Fibroblast of the conjunctiva (primary cell): ENCODE data around the gene NOD1.

ENCODE experiments used
- DNase-seq: peaks from one replicate; pipeline ENCODE4 v3.0.0-alpha.2; 2010; ENCODE audit warnings: low read depth

NOD1 gene

DNA sequence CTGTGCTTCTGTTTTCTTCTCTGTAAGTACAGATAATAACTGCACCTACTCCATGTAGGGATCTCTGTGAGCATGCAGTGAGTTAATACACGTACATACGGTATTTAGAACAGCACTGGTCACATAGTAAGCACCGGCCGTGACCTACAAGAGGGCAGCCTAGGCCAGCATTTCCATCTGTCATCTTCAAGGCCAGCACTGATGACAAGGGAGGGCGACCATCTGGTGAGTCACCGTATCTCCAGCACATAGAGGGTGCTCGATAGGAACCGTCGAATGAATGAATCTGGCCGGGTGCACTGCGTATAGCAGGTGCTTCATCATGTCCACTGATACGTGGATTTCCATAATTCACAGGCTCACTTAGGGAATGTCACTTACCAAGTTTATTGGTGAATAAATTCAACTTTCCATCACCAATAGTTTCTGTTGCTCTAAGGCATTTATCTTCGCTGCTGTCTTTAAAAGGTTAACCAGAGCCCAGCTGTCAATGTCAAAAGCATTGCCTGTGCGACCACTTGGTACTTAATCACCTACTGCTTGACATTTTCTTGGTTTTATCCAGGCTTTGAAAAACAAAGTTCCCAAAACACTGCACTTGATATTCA is 8.3 kb downstream of the NOD1 start:
- DNase-seq, result no peak

DNA sequence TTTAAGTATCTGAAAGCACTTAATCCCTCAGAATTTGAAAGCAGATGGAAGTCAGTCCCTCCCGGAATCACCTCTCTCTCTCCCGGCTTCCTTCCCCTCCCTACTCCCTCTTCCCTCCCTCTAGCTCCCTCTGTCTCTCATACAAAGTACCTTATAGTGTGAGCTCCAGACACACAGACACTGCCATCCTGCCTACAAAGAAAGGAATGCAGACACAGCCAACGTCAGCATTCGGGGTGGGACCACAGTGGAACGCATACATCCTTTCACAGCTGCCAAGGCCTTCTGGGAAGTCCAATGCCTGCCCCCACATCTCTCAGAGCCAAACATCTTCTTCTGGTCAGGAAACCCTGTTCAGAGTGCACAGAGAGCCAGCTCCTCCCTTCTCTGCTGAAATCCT is 9.3 kb downstream of the NOD1 start:
- DNase-seq, result peak; percentile 98

DNA sequence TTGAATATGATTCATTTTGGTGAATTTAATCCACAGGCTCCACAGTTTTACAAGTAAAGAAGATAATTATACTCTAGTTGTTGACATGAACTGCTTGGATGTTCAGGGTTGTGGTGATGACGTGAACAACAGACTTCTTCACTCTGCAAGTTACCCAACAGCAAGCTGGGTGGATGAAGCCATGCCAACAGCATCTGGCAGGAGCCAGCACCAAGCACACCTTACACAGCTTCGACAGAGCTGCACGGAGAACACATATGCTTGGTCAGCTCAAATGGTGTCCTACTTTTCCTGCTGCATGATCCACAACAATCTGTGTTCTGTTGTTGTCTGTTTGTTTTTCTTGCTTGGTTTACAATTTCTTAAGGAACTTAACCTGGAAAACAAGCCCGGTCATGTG is 9.8 kb downstream of the NOD1 start:
- DNase-seq, result no peak

DNA sequence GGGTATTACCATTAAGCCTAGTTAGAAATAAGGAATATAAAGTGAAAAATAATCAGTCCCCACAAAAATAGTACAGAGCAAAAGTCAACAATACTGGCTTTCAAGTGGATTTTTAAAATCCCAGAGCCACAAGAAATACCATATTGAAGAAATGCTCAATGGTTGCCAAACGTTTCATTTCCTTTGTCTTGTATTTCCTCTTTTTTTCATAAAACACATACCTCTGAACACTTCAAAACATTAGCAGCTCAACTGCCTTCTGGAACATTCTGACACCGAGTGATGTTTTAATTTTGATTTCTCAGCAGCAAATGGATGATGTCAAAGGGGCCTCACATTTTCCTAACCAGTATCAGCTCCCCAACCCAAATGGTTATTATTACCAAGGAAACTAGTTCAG is 10.5 kb downstream of the NOD1 start:
- no peak for DNase-seq

DNA sequence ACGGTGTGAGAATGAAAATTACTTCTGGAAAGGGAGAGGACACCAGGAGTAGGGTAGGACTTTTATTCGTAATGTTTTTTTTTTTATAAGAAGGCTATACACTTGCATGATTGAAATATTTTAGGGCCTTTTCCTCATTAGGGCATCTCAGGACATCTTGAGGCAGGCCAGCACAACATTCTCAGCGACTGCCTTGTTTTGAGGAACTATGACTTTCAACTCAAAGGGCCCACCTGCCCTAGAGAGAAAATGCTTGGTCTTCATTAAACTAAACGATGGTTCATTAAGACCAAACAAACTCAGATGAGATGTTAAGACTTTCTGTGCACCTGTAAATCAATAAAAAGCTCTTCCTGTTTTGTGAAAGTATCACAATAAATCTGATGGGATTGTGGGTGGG is 11.3 kb downstream of the NOD1 start:
- DNase-seq, result no peak

DNA sequence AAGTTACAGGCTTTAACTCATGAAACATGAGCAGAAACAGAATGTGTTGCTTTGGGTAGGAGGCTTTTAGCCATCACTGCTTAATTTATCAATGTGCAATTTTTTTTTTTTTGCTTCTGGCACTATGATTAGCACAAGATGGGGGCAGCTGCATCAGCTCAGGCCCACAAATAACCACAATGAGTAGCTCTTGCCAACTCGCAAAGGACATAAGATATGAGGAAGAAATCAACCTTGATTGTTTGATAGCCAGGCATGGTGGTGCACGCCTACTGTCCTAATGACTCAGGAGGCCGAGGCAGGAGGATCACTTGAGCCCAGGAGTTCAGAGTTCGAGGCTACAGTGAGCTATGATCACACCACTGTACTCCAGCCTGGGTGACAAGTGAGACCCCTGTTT is 12.3 kb downstream of the NOD1 start:
- DNase-seq, result no peak

DNA sequence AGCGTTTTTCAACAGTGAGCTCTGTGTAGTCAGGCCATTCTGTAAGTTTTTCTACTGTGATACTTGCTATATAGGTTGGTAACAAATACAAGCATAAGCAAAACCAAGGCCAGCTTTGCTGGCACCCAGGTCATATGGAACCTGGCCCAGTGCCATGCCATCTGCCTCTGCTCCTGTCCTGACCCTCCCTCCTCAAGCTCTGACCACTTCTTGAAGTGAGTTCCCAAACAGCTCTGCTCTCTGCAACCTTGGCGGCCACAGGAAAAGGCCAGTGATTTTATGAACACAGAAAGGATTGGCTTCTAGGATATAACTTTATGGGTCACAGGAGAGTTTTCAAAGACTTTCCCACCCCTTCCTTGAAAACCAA is 12.8 kb downstream of the NOD1 start:
- no peak for DNase-seq

DNA sequence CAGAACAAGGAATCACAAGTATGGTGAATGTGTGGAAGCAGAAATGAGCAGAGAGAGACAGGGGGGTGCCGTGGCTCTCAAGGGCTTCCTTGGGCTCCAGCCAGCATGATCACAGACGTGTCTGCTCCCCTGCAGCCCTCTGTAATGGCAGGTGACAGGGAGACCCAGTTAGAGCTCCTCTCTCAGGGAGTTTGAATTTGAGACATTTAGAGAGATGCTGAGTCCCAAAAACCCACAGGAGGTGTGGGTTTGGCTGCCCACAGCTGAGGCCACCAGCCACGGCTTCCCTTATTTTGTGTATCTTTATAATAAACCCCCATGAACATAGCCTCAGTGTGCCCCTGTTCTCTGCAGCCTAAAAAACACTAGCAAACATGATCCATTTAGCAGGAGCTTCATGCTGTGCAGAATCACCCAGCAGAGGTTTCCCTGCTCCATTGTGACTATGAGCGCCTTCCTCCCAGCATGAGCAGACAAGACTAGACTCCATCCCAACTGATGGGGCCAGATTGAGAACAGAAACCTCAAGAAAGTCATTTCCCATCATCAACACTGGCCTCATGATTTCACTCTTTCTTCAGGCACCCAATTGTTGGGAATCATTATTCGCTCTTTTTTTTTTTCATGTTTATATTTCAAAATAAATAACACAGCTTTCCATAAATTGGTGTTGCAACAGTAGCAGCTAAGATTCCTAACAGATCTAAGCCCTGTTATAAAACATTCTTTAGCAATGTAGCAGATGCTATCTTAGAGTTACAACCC is 13.4 kb downstream of the NOD1 start:
- DNase-seq, result peak; percentile 40

DNA sequence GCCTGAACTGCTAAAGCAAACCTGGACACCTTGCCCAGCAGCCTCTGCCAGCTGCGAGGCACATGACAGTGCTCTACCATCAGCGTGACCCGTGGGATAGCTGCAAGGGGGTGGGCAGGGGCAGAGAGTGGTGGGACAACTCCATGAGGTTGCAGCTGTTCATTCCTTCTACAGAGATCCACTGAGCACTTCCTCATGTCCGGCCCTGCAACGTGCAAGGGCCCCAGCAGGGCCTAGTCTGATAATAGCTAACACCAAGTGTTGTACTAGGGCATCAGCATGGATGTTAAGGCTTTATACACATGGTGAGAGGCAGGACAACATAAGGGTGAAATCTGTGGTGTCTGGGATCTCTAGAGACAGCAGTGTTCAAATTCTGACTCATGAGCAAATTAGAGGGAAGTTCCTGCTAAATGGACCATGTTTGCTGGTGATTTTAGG is 14.3 kb downstream of the NOD1 start:
- no peak for DNase-seq

DNA sequence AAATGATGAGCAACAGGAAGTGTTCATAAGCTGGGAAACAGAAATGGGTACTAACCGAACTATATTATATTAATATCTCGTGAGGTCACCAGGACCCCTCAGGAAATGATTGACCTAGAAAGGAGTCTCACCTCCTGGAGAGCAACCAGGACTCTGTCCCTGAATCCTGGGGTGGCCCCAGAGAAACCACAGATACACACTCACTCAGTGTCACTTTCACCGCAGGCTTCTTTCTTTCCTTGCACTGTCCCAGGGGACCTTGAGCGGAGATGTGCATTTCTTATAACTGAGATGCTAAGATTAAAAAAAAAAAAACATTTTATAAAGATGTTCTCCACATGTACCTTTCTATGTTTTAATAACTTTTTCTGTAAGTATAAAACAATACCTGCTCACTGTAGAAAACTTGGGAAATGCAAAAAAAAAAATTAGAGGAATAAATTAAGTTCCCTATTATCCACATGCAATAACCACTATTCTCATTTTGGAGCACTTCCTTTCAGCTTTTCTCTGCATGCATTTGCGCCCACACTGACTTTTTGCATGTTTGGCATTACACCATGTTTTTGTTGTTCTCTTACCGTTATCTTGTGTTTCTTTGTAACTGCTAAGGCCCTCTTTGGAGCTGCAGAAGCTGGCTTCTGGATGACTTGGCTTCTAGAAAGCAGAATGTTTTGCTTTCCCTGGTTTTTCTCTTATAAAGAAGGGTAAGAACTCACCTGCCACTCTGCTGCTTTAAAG is 15.0 kb downstream of the NOD1 start:
- no peak for DNase-seq

DNA sequence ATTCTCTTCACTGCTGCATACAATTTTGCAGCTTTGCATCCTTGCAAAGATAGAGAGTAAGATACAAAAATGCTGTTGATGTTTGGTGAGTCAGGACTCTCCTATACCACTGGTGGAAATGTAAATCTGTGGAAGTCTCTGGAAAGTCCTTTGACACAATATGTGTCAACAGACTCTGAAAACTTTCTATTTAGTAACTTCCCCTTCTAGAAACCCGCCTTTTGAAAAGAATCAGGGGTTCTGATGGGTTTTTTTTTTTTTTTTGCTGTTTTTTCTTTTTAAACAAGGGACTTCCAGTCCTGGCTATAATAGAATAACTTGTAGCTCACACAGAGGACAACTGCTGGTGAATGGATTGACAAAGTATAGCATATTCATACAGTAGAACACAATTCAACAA is 16.4 kb downstream of the NOD1 start:
- no peak for DNase-seq

DNA sequence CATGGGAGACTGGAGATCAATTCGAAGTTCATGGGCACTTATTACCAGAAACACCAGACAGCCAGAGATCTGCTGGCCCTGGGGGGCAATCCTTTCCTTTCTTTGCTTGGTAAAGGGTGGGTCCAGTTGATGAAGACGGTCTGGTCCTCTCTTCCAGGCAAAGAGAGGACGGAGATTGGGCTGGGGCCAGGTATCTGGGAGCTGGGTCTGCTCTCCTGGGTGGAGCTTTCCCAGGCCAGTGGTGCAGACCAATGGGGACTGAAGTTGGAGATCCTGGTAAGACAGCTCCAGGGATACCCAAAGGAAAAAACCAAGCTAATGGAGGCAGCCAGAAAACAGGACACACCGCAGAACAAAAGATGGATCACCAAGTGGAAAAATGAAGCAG is 18.3 kb downstream of the NOD1 start:
- DNase-seq, result no peak

DNA sequence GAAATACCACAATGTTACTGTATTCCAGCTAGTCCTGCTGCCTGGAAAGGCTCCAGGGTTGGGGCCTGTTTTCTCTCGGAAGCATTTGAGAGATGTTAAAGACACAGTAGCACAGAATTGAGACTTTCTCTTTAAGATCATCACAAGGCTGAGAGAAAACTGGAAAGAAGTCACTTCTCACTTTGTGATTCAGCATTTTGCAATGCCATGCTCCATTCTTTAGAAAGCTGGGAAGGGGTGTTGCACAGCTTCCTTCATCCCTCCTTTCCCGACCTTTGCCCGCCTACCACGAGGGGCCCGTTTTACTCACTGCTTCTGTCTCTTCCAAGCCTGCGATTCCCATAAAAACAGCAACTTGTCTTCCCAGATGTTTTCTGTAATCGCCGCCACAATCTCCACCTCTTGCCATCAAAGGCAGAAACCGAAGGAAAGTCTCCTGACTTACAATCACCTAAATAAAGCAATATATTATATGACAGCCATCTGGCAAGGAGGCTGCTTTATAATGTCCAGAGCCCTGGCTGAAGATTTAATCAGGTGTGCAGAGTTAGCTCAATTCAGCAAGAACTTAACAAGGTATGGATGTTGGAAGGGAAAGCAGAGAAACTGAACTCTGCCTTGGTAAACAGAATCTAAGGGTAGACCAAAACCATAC is 18.9 kb downstream of the NOD1 start:
- peak; percentile 85 for DNase-seq

DNA sequence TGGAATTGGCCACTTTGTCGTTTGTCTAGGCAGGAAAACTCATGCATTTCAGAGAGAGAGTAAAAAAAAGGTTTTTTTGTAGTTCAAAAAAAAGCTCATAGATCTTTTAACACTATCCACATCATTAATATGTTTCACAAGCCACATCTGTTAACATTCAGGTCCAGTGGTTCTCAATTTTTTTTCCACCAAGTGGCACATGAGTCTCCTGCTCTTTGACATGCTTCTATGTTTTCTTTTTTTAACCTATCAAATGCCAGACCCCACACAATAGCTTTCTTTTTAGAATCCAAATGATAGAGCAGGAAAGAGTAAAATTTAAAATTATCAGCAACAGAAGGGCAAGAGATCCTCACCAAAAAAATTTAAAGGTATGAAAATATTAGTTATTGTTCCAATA is 20.3 kb downstream of the NOD1 start:
- no peak for DNase-seq

DNA sequence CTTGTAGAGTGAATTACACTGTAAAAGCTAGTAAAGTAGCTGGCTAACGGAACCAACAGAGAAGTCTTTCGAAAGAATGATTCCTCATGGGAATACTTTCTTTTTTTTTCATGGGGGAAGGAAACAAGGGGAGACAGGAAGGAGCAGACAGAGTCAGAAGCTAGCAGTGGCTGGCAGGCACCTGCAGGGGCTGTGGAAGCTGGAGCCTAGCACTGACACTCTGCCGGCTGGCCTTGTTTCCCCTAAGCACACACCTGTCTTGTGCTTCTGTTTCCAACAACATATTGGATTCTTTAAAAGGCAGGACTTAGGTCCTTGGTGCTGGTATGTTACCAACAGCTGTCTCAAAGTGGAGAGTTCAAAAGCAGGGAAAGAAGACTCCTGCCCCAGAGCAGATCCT is 24.7 kb downstream of the NOD1 start:
- DNase-seq, result no peak

DNA sequence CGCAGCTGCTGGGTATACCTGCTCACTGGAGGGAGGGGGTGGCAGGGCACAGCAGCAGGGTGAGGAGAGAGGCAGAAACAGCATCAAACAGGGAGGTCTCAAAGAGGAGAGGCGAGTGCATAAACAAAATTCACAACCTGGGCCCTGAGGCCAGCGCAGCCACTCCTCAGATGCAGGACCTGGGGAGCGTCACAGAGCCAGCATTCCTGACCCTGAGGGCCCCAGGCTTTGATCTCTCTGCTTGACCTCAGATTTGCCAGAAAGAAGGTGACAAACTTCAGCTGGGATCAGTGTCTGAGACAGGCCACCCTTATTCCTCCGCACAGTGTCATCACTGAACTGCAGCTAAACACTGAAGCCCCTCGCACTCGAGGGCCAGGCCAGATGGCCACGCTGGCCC is 25.6 kb downstream of the NOD1 start:
- no peak for DNase-seq

DNA sequence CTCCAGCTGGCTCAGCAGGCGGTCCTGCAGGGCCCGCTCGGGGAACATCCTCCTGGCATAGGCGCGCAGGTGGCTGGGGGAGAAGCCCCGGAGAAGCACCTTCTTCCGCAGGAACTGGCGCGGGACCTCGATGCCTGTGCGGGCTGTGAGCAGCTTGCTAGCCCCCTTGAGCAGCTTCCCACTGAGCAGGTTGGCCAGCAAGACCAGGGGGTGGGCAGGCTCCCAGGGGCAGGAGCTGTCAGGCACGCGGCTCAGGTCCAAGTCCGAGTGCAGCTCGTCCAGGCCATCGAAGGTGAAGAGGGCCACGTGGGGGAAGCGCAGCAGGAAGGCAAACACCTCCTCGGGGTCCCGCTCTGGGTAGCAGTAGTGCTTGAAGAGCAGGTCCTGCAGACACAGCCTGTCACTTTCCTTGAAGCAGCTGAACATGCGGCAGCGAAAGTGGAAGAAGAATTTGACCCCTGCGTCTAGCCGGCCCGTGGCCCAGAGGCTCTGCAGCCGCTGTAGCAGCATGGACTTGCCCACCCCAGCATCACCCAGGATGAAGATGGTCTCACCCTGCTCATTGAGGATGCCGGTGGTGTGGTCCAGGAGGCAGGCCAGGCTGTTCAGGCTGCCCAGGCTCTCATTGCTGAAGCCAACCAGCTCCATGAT is 26.2 kb downstream of the NOD1 start:
- no peak for DNase-seq

DNA sequence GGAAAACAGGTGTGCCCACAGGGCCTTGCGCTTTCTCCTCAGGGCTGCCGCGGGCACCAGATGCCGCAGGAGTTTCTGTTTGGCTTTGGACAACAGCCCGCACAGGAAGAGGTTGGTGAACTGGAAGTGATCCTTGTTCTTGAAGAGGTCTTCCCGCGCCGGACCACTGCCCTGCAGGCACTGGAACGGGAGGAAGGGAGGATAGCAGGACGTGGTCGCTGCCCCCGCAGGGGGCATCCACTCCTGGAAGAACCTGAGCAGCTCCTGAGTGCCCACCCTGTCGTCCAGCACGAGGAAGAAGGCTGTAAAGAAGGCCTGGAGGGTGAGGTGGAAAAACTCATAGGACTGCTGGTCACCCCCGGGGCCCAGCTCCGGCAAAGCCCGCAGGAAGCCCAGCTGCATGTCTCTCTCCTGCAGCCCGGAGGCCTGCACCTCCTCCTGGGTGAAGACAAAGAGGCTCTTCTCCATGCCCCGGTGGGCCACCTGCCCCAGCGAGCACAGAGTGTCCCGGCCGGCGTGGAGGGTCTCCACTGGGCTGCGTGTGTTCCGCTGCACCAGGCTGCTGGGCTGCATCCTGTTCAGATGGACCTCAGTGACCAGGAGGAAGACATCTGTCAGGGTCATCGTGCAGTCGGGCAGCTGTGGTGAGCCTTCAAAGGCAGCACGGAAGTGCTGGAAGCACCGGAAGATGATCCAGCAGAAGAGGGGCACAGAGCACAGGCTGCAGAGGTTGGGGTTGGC is 26.9 kb downstream of the NOD1 start:
- no peak for DNase-seq

DNA sequence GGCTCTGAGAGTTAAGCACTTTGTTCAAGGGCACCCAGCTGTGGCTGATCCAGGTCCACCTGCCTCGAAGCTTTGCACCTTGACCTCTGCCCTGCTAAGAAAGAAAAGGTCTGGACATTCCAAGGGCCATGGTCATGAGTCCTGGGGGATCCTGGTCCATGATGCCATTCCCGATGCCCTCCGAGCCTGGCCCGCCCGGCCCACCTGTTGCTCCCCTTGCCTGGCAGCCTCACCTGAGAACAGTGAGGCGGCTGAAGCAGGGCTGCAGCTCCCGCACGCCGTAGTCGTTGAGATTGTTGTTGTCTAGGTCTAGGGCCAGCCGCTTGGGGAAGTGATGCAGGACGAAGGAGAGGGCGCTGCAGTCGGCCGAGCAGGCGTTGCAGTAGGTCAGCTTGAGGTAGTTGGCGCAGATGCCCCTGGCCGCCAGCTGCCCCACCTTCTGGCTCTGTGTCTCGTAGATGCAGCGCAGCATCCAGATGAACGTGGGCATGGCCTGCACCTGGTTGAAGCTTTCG is 27.5 kb downstream of the NOD1 start:
- no peak for DNase-seq

DNA sequence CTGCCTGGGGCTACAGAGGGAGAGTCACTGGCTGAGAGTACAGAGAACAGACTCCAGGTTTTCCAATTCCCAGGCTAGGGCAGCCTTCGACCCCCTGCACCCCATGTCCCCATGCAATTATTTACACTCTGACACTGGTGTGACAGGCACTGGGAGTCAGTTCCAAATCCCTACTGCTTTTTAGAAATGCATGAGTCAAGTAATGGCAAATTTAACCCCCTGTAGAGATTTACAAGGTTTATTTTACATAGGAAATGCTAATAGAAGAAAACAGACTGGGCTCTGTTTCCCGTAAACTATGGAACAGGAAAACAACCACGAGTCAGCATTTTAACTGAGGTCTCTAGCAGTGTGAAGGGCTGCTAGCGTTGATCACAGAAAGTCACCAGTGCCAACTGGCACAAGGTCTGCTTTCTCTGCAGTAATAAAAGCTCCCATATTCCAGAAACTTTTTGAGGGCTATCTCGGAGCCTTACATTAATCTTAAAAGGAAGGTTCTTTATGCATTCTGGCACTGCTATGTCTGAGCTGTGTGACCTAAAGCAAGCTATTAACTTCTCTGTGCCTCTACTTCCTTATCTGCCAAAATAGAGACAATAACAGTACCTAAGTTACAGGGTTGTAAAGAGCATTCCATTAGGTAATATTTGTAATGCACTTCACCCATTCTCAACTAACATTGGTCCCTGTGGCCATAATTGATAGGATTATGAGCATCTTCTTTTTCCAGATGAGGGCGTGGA is 28.2 kb downstream of the NOD1 start:
- no peak for DNase-seq
